ENCODE results near the gene RARRES1. TPM values are rescaled to one million over a fixed set of nuclear protein-coding genes. Genes with fewer than 3 reads are reported as not detected.

The RARRES1 gene
- total RNA-seq, 1 experiment from 2014 or later = 0.20 TPM

GRCh38 chr3:158743664-158744566, 11.7 kb upstream of the RARRES1 start:
- Histone ChIP-seq H3K27ac (ENCODE audit: low read depth, low read length) (no peak overlapping the region), H3K9ac (ENCODE audit: low read length) (no peak overlapping the region), H3K36me3 (ENCODE audit: control insufficient read depth in 1 of 2, insufficient read depth in 2 of 2, low read length in 2 of 2) (no peaks in the 10 kb centered on the region; a peak in 1 of 4 replicates), H4K20me1 (ENCODE audit: insufficient read depth) (no peaks in the 10 kb centered on the region), H3K9me2 (ENCODE audit: insufficient read depth) (no peaks in the 10 kb centered on the region), H3K4me2 (ENCODE audit: low read length) (no peak overlapping the region), H3K4me1 (ENCODE audit: control insufficient read depth in 1 of 2, insufficient read depth in 2 of 2, low read length in 2 of 2) (no peaks in the 10 kb centered on the region), H3K4me3 (replicated peaks in 1 of 2; ENCODE audit: low read depth in 1 of 2, low read length in 2 of 2) (no peak overlapping the region), H3K9me3 (ENCODE audit: control insufficient read depth in 1 of 2, insufficient read depth in 1 of 2, low read depth in 1 of 2, low read length in 2 of 2) (no peaks in the 10 kb centered on the region), H2AFZ (ENCODE audit: low read depth, low read length, poor library complexity, severe bottlenecking) (no peak overlapping the region), H3K79me2 (ENCODE audit: insufficient read depth, low read length) (no peaks in the 10 kb centered on the region), H3K27me3 (ENCODE audit: insufficient read depth, low read length) (no peaks in the 10 kb centered on the region)
- ChIA-PET RAD21 (ENCODE audit: low non-redundant PET in 1 of 2, low total read pairs in 2 of 2, uncharacterized antibody in 2 of 2, unreplicated experiment in 2 of 2) (no interaction called here), CTCF (interaction anchor here (1.0 kb wide), 1 partner anchor 16 kb away, joined by 3 read pairs; no protein-coding TSS in a partner anchor), POLR2A (no interaction called here)
- DNase-seq (ENCODE audit: low read depth, low spot score) (no peak), ATAC-seq (no peak)
- TF ChIP-seq YY1 (IDR thresholded peaks at IDR 0.05; ENCODE audit: extremely low read depth, insufficient replicate concordance, low read depth, low read length) (no peak), TCF7L2 (IDR thresholded peaks at IDR 0.05; ENCODE audit: borderline replicate concordance, extremely low read depth, insufficient read depth, insufficient read length) (no peak), EZH2phosphoT487 (IDR thresholded peaks at IDR 0.05; ENCODE audit: borderline replicate concordance) (no peak), ELF1 (IDR thresholded peaks at IDR 0.05; ENCODE audit: borderline replicate concordance, low read depth) (no peak), CEBPB (IDR thresholded peaks at IDR 0.05; ENCODE audit: low read depth) (no peak), ZBTB33 (IDR thresholded peaks at IDR 0.05; ENCODE audit: extremely low read depth, insufficient replicate concordance, low read length) (no peak), ATF3 (IDR thresholded peaks at IDR 0.05) (no peak), ZNF274 (IDR thresholded peaks at IDR 0.05; ENCODE audit: low read depth, low read length) (no peak), JUND (IDR thresholded peaks at IDR 0.05) (no peak), MAX (IDR thresholded peaks at IDR 0.05) (no peak), EGR1 (IDR thresholded peaks at IDR 0.05; ENCODE audit: low read depth) (no peak), SRF (IDR thresholded peaks at IDR 0.05; ENCODE audit: low read depth) (no peak), SIN3A (IDR thresholded peaks at IDR 0.05; ENCODE audit: low read depth) (no peak), RAD21 (IDR thresholded peaks at IDR 0.05; ENCODE audit: low read depth) (no peak), REST (IDR thresholded peaks at IDR 0.05; ENCODE audit: low read depth) (no peak), POLR2AphosphoS5 (IDR thresholded peaks at IDR 0.05; ENCODE audit: low read depth, low read length) (no peak), EZH2 (IDR thresholded peaks at IDR 0.05) (no peak)
- BruUV-seq (replicated peaks) = no TSS peak
- intact Hi-C loops (cut with micrococcal nuclease) = no loop called here

All from HCT116 (cell line).